ENCODE data around the gene SLC12A1. TPM values are rescaled to one million over a fixed set of nuclear protein-coding genes. Genes with fewer than 3 reads are reported as not detected.

SLC12A1 gene
- total RNA-seq, 2 experiments from 2014 or later = not detected

GRCh38 chr15:48221885-48222284 is 15.8 kb downstream of the SLC12A1 start:
- no peak for DNase-seq (ENCODE audit: low spot score)
- Histone ChIP-seq H3K9me2 (ENCODE audit: insufficient read depth, low read length) (no peaks in the 10 kb centered on the region), H3K36me3 (ENCODE audit: insufficient read depth, low read length) (no peaks in the 10 kb centered on the region), H3K27ac (ENCODE audit: low read depth, low read length, poor library complexity, severe bottlenecking) (no peak overlapping the region), H3K4me3 (ENCODE audit: low read depth, low read length, poor library complexity, severe bottlenecking) (no peak overlapping the region), H3K4me2 (ENCODE audit: low read length) (no peak overlapping the region), H3K9me3 (ENCODE audit: low read length) (no peaks in the 10 kb centered on the region), H3K79me2 (ENCODE audit: insufficient read depth, low read depth, low read length) (no peaks in the 10 kb centered on the region), H4K20me1 (ENCODE audit: insufficient read depth, low read length) (no peaks in the 10 kb centered on the region), H2AFZ (ENCODE audit: low read length) (no peak overlapping the region), H3K4me1 (ENCODE audit: insufficient read depth, low read length, poor library complexity, severe bottlenecking) (no peaks in the 10 kb centered on the region)
- intact Hi-C loops (cut with micrococcal nuclease; ENCODE audit: unreplicated experiment) = no loop called here
- no peak for TF ChIP-seq CTCF (conservative IDR thresholded peaks at IDR 0.05; ENCODE audit: low read length)
- TF ChIP-seq EZH2phosphoT487 (IDR thresholded peaks at IDR 0.05; ENCODE audit: borderline replicate concordance, low read depth, low read length) = no peak
- POLR2A ChIA-PET = no interaction called here
- CTCF ChIA-PET (ENCODE audit: unreplicated experiment) = no interaction called here
- no TSS peak for BruUV-seq (replicated peaks)

- H4K20me1 ChIP-seq (ENCODE audit: insufficient read depth, low read length) = no peaks in the 10 kb centered on the region
- POLR2A ChIA-PET = no interaction called here
- no TSS peak for BruUV-seq (replicated peaks)
- no peaks in the 10 kb centered on the region for H3K4me1 ChIP-seq (ENCODE audit: insufficient read depth, low read length, poor library complexity, severe bottlenecking)
- no peak for TF ChIP-seq CTCF (conservative IDR thresholded peaks at IDR 0.05; ENCODE audit: low read length)
- no peak for TF ChIP-seq EZH2phosphoT487 (IDR thresholded peaks at IDR 0.05; ENCODE audit: borderline replicate concordance, low read depth, low read length)
- CTCF ChIA-PET (ENCODE audit: unreplicated experiment) = no interaction called here
- no peak overlapping the region for H2AFZ ChIP-seq (ENCODE audit: low read length)
- no peak for DNase-seq (ENCODE audit: low spot score)
- H3K27ac ChIP-seq (ENCODE audit: low read depth, low read length, poor library complexity, severe bottlenecking) = no peak overlapping the region
- no peaks in the 10 kb centered on the region for H3K36me3 ChIP-seq (ENCODE audit: insufficient read depth, low read length)
- intact Hi-C loops (cut with micrococcal nuclease; ENCODE audit: unreplicated experiment) = no loop called here
- no peak overlapping the region for H3K4me2 ChIP-seq (ENCODE audit: low read length)
- H3K9me3 ChIP-seq (ENCODE audit: low read length) = no peaks in the 10 kb centered on the region
- no peak overlapping the region for H3K4me3 ChIP-seq (ENCODE audit: low read depth, low read length, poor library complexity, severe bottlenecking)
- H3K79me2 ChIP-seq (ENCODE audit: insufficient read depth, low read depth, low read length) = no peaks in the 10 kb centered on the region
- no peaks in the 10 kb centered on the region for H3K9me2 ChIP-seq (ENCODE audit: insufficient read depth, low read length)
These were observed 16.5 kb downstream of the SLC12A1 start for GRCh38 chr15:48222627-48223026.

GRCh38 chr15:48225771-48226170 is 19.7 kb downstream of the SLC12A1 start:
- ChIA-PET CTCF (ENCODE audit: unreplicated experiment) (no interaction called here), POLR2A (interaction anchor here (0.6 kb wide), 2 partner anchors 106 to 163 kb away, joined by 3 read pairs; no protein-coding TSS in a partner anchor)
- Histone ChIP-seq H3K4me2 (ENCODE audit: low read length) (no peak overlapping the region), H2AFZ (ENCODE audit: low read length) (no peak overlapping the region), H3K9me3 (ENCODE audit: low read length) (no peaks in the 10 kb centered on the region), H3K36me3 (ENCODE audit: insufficient read depth, low read length) (no peaks in the 10 kb centered on the region), H3K4me1 (ENCODE audit: insufficient read depth, low read length, poor library complexity, severe bottlenecking) (no peaks in the 10 kb centered on the region), H3K27ac (ENCODE audit: low read depth, low read length, poor library complexity, severe bottlenecking) (no peak overlapping the region), H3K4me3 (ENCODE audit: low read depth, low read length, poor library complexity, severe bottlenecking) (no peak overlapping the region), H3K79me2 (ENCODE audit: insufficient read depth, low read depth, low read length) (no peaks in the 10 kb centered on the region), H3K9me2 (ENCODE audit: insufficient read depth, low read length) (no peaks in the 10 kb centered on the region), H4K20me1 (ENCODE audit: insufficient read depth, low read length) (no peaks in the 10 kb centered on the region)
- BruUV-seq (replicated peaks) = no TSS peak
- DNase-seq (ENCODE audit: low spot score) = no peak
- TF ChIP-seq CTCF (conservative IDR thresholded peaks at IDR 0.05; ENCODE audit: low read length) = no peak
- no peak for TF ChIP-seq EZH2phosphoT487 (IDR thresholded peaks at IDR 0.05; ENCODE audit: borderline replicate concordance, low read depth, low read length)
- intact Hi-C loops (cut with micrococcal nuclease; ENCODE audit: unreplicated experiment) = no loop called here

Data from OCI-LY7 (cell line).